K562 (cell line): ENCODE results near the gene IL5. TPM values are rescaled to one million over a fixed set of nuclear protein-coding genes. Genes with fewer than 3 reads are reported as not detected.
A peak's percentile ranks its signal among the peaks of the same experiment; 100 is the strongest.

Source experiments
- HNRNPL ChIP-seq: fragments of 200-400 bp; formaldehyde crosslinking; IDR thresholded peaks from 2 replicates; pipeline ENCODE4 v1.6.1; 2017; ENCODE audit warnings: low read depth, mild to moderate bottlenecking, low read length
- NBN ChIP-seq: fragments of 450-650 bp; IDR thresholded peaks from 2 replicates; pipeline ENCODE4 v1.6.1; 2016; ENCODE audit warnings: low read depth, mild to moderate bottlenecking
- NR2F6 ChIP-seq: fragments of 450-650 bp; formaldehyde crosslinking; IDR thresholded peaks from 2 replicates; pipeline ENCODE4 v1.4.0; 2020; ENCODE audit warnings: mild to moderate bottlenecking
- POLR2H ChIP-seq: IDR thresholded peaks from 2 replicates; pipeline ENCODE4 v1.6.1; 2016; ENCODE audit warnings: missing genetic modification characterization, low read depth, mild to moderate bottlenecking, control low read depth, missing compliant biosample characterization, moderate library complexity
- RB1 ChIP-seq: fragments of 450-650 bp; IDR thresholded peaks from 2 replicates; pipeline ENCODE4 v1.6.1; 2017; ENCODE audit warnings: low read depth, mild to moderate bottlenecking
- RBM14 ChIP-seq: fragments of 200-400 bp; formaldehyde crosslinking; IDR thresholded peaks from 2 replicates; pipeline ENCODE4 v1.6.1; 2018; ENCODE audit warnings: low read depth, mild to moderate bottlenecking, low read length, moderate library complexity, borderline replicate concordance; ENCODE audit not compliant: insufficient read depth
- TOE1 ChIP-seq, 2 experiments: fragments of 450-650 bp in 1 of 2; sonication (generic) in 1 of 2; formaldehyde crosslinking in 1 of 2; IDR thresholded peaks; 2 replicates each; pipeline versions ENCODE4 v1.7.1 to v1.8.0; 2016 to 2022; ENCODE audit warnings: borderline replicate concordance in 2 of 2, mild to moderate bottlenecking in 2 of 2, antibody characterized with exemption in 1 of 2, inconsistent platforms in 1 of 2, low read depth in 1 of 2, missing genetic modification reagents in 1 of 2, moderate library complexity in 1 of 2
- ZNF316 ChIP-seq: fragments of 450-650 bp; IDR thresholded peaks from 2 replicates; pipeline ENCODE4 v1.6.1; 2016
- polyA plus RNA-seq, 8 experiments: library from polyadenylated mRNA; depleted of rRNA in 4 of 8; stranded (reverse) in 5 of 8; unstranded in 3 of 8; fragments of >200 nt; fragmentation: Nextera tagmentation in 2 of 8; fragmentation: Illumina TruSeq in 1 of 8; extraction: Ambion mirVana in 2 of 8; extraction: Trizol in 1 of 8; gene quantifications; 2 replicates each; pipeline versions ENCODE4 v1.2.1 to v1.2.3, GENCODE V29; 2011 to 2014; ENCODE audit warnings: inconsistent platforms in 1 of 8, missing spikeins in 1 of 8
- total RNA-seq, 7 experiments: library from RNA; depleted of rRNA in 6 of 7; stranded (reverse); fragments of >200 nt in 6 of 7; fragmentation: Illumina TruSeq in 2 of 7; extraction: Trizol in 2 of 7; gene quantifications; 2 replicates each; pipeline versions ENCODE4 v1.2.1 to v1.2.3, GENCODE V29; 2011 to 2021; ENCODE audit warnings: low replicate concordance in 1 of 7
- TF ChIP-seq, protein P1 (sequence below): fragments of 450-650 bp; formaldehyde crosslinking; IDR thresholded peaks from 2 replicates; pipeline ENCODE4 v1.4.0; 2020; ENCODE audit warnings: mild to moderate bottlenecking, moderate library complexity
- TF ChIP-seq, protein P2 (sequence below): fragments of 250-450 bp; sonication (Bioruptor Pico); IDR thresholded peaks from 2 replicates; pipeline ENCODE4 v1.9.0; 2021; ENCODE audit warnings: mild to moderate bottlenecking, inconsistent platforms
- TF ChIP-seq, protein P3 (sequence below): fragments of 150-350 bp; IDR thresholded peaks from 2 replicates; pipeline ENCODE4 v1.6.1; 2014; ENCODE audit warnings: low read depth, mild to moderate bottlenecking, low read length, borderline replicate concordance
- TF ChIP-seq, protein P4 (sequence below), 3 experiments: fragments of 200-800 bp in 1 of 3; fragments of 250-450 bp in 1 of 3; fragments of 450-650 bp in 1 of 3; sonication (Bioruptor Pico) in 1 of 3; sonication (Bioruptor generic) in 1 of 3; formaldehyde crosslinking in 1 of 3; IDR thresholded peaks; 2 replicates each; pipeline versions ENCODE4 v1.6.1 to v1.8.0; 2016 to 2022; ENCODE audit warnings: mild to moderate bottlenecking in 2 of 3, missing genetic modification characterization in 2 of 3, missing compliant biosample characterization in 1 of 3, moderate library complexity in 1 of 3

The IL5 gene
- total and polyA plus RNA-seq, 9 of the 15 experiments (the other 6 are each of a cell fraction or from before 2014, with no cell fraction given): 0.44 TPM; not detected in 8

DNA sequence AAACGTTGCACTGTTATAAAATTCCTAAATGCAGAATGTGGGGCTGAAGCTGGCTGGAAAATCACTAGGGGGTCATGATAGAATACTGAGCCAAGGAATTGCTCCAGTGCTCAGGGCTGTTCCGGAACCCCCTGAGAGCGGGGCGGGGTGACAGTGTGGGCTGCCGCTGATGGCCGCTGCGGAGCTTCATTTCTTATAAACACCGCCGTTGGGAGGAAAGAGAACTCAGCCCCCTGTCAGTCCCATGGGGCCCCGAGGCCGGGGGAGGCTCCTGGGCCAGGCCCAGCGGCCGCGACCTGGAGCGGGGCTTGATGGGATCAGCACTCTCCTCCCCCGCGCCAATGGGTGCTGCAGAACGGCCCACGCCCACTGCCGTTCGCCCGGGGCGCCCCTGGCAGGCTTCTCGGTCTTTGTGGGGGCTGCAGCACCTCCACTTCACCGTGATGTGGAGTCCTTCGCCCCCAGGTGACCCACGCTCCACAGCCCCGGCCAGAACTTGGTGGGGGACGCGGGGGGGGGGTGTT lies 47.6 kb downstream of the IL5 start (continued):
- TF ChIP-seq, protein P1, sequence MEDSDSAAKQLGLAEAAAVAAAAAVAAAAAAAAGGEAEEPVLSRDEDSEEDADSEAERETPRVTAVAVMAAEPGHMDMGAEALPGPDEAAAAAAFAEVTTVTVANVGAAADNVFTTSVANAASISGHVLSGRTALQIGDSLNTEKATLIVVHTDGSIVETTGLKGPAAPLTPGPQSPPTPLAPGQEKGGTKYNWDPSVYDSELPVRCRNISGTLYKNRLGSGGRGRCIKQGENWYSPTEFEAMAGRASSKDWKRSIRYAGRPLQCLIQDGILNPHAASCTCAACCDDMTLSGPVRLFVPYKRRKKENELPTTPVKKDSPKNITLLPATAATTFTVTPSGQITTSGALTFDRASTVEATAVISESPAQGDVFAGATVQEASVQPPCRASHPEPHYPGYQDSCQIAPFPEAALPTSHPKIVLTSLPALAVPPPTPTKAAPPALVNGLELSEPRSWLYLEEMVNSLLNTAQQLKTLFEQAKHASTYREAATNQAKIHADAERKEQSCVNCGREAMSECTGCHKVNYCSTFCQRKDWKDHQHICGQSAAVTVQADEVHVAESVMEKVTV (CRISPR knock-in tag): 0 out of 2 replicates have a peak, but pooled peaks have one; percentile 22
- TF ChIP-seq NR2F6 (CRISPR knock-in tag): no peak
- peak; percentile 77 for TF ChIP-seq RB1
- TF ChIP-seq, protein P2, sequence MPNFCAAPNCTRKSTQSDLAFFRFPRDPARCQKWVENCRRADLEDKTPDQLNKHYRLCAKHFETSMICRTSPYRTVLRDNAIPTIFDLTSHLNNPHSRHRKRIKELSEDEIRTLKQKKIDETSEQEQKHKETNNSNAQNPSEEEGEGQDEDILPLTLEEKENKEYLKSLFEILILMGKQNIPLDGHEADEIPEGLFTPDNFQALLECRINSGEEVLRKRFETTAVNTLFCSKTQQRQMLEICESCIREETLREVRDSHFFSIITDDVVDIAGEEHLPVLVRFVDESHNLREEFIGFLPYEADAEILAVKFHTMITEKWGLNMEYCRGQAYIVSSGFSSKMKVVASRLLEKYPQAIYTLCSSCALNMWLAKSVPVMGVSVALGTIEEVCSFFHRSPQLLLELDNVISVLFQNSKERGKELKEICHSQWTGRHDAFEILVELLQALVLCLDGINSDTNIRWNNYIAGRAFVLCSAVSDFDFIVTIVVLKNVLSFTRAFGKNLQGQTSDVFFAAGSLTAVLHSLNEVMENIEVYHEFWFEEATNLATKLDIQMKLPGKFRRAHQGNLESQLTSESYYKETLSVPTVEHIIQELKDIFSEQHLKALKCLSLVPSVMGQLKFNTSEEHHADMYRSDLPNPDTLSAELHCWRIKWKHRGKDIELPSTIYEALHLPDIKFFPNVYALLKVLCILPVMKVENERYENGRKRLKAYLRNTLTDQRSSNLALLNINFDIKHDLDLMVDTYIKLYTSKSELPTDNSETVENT (CRISPR knock-in tag): peak; percentile 18; the same call in 1 of the 2 replicates
- TF ChIP-seq, protein P3, sequence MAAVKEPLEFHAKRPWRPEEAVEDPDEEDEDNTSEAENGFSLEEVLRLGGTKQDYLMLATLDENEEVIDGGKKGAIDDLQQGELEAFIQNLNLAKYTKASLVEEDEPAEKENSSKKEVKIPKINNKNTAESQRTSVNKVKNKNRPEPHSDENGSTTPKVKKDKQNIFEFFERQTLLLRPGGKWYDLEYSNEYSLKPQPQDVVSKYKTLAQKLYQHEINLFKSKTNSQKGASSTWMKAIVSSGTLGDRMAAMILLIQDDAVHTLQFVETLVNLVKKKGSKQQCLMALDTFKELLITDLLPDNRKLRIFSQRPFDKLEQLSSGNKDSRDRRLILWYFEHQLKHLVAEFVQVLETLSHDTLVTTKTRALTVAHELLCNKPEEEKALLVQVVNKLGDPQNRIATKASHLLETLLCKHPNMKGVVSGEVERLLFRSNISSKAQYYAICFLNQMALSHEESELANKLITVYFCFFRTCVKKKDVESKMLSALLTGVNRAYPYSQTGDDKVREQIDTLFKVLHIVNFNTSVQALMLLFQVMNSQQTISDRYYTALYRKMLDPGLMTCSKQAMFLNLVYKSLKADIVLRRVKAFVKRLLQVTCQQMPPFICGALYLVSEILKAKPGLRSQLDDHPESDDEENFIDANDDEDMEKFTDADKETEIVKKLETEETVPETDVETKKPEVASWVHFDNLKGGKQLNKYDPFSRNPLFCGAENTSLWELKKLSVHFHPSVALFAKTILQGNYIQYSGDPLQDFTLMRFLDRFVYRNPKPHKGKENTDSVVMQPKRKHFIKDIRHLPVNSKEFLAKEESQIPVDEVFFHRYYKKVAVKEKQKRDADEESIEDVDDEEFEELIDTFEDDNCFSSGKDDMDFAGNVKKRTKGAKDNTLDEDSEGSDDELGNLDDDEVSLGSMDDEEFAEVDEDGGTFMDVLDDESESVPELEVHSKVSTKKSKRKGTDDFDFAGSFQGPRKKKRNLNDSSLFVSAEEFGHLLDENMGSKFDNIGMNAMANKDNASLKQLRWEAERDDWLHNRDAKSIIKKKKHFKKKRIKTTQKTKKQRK: no peak
- TF ChIP-seq ZNF316: peak; percentile 86
- TF ChIP-seq HNRNPL: peak; percentile 98
- TF ChIP-seq TOE1 (IDR thresholded peaks at IDR 0.05; ENCODE audit: borderline replicate concordance): peak; percentile 49; the same call in 1 of the 2 replicates
- no peak for TF ChIP-seq TOE1 (CRISPR knock-in tag; IDR thresholded peaks at IDR 0.05; ENCODE audit: borderline replicate concordance, low read depth)
- peak; percentile 73 for TF ChIP-seq NBN
- TF ChIP-seq, protein P4, sequence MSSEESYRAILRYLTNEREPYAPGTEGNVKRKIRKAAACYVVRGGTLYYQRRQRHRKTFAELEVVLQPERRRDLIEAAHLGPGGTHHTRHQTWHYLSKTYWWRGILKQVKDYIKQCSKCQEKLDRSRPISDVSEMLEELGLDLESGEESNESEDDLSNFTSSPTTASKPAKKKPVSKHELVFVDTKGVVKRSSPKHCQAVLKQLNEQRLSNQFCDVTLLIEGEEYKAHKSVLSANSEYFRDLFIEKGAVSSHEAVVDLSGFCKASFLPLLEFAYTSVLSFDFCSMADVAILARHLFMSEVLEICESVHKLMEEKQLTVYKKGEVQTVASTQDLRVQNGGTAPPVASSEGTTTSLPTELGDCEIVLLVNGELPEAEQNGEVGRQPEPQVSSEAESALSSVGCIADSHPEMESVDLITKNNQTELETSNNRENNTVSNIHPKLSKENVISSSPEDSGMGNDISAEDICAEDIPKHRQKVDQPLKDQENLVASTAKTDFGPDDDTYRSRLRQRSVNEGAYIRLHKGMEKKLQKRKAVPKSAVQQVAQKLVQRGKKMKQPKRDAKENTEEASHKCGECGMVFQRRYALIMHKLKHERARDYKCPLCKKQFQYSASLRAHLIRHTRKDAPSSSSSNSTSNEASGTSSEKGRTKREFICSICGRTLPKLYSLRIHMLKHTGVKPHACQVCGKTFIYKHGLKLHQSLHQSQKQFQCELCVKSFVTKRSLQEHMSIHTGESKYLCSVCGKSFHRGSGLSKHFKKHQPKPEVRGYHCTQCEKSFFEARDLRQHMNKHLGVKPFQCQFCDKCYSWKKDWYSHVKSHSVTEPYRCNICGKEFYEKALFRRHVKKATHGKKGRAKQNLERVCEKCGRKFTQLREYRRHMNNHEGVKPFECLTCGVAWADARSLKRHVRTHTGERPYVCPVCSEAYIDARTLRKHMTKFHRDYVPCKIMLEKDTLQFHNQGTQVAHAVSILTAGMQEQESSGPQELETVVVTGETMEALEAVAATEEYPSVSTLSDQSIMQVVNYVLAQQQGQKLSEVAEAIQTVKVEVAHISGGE (CRISPR knock-in tag; IDR thresholded peaks at IDR 0.05): peak in 1 of 3 experiments; percentile 55; a peak in 1 of 6 replicates
- TF ChIP-seq POLR2H (tag): peak; percentile 69
- TF ChIP-seq RBM14: no peak
